Neural cell (in vitro differentiated cells): ENCODE data around the gene TBL1X. TPM values are rescaled to one million over a fixed set of nuclear protein-coding genes. Genes with fewer than 3 reads are reported as not detected.

Source experiments
- H2AFZ ChIP-seq: fragments of 200-600, 300-800 bp; sonication (generic), shearing (Covaris generic); 2 replicates; pipeline ENCODE4 v1.6.0; 2014; ENCODE audit warnings: low read depth, mild to moderate bottlenecking, antibody characterized with exemption, low read length, moderate library complexity
- H3F3A ChIP-seq: fragments of 200-600 bp; shearing (Covaris generic); 2 replicates; pipeline ENCODE4 v1.6.1; 2016; ENCODE audit warnings: mild to moderate bottlenecking, moderate library complexity, mixed read lengths, antibody characterized with exemption, low read length; ENCODE audit not compliant: insufficient read depth, poor library complexity, severe bottlenecking
- H3K27ac ChIP-seq: fragments of 200-600, 300-800 bp; sonication (generic), shearing (Covaris generic); 2 replicates; pipeline ENCODE4 v1.5.1; 2014; ENCODE audit warnings: mild to moderate bottlenecking, low read length, moderate library complexity
- H3K27me3 ChIP-seq: fragments of 300-800, 200-600 bp; sonication (generic), shearing (Covaris generic); 2 replicates; pipeline ENCODE4 v1.6.0; 2014; ENCODE audit warnings: mild to moderate bottlenecking, low read depth, low read length, moderate library complexity; ENCODE audit not compliant: insufficient read depth
- H3K36me3 ChIP-seq: fragments of 300-800, 200-600 bp; sonication (generic), shearing (Covaris generic); 2 replicates; pipeline ENCODE4 v1.5.1; 2014; ENCODE audit warnings: mild to moderate bottlenecking, antibody characterized with exemption, low read length, moderate library complexity; ENCODE audit not compliant: insufficient read depth
- H3K4me2 ChIP-seq: fragments of 300-800, 200-600 bp; sonication (generic), shearing (Covaris generic); 2 replicates; pipeline ENCODE4 v1.6.0; 2014; ENCODE audit warnings: mild to moderate bottlenecking, low read length
- H3K4me3 ChIP-seq: fragments of 300-800, 200-600 bp; sonication (generic), shearing (Covaris generic); 2 replicates; pipeline ENCODE4 v1.5.1; 2014; ENCODE audit warnings: mild to moderate bottlenecking, low read length, moderate library complexity
- H3K79me2 ChIP-seq: fragments of 200-600 bp; shearing (Covaris generic); replicated peaks from 2 replicates; pipeline ENCODE4 v1.6.0; 2014; ENCODE audit warnings: mild to moderate bottlenecking, low read length, moderate library complexity; ENCODE audit not compliant: insufficient read depth
- H3K9ac ChIP-seq: fragments of 300-800, 200-600 bp; sonication (generic), shearing (Covaris generic); 2 replicates; pipeline ENCODE4 v1.6.1; 2016; ENCODE audit warnings: mild to moderate bottlenecking, low read length, mixed read lengths
- H3K9me2 ChIP-seq: fragments of 200-600 bp; shearing (Covaris generic); 2 replicates; pipeline ENCODE4 v1.6.1; 2016; ENCODE audit warnings: mild to moderate bottlenecking, low read length, mixed read lengths; ENCODE audit not compliant: insufficient read depth
- H3K9me3 ChIP-seq: fragments of 200-600, 300-800 bp; sonication (generic), shearing (Covaris generic); 2 replicates; pipeline ENCODE4 v1.6.1; 2016; ENCODE audit warnings: mild to moderate bottlenecking, mixed run types, low read length, moderate library complexity, mixed read lengths
- H4K20me1 ChIP-seq: fragments of 200-600 bp; shearing (Covaris generic); 2 replicates; pipeline ENCODE4 v1.6.1; 2016; ENCODE audit warnings: mild to moderate bottlenecking, mixed run types; ENCODE audit not compliant: insufficient read depth
- EP300 ChIP-seq: fragments of 450-650 bp; conservative IDR thresholded peaks from 2 replicates; pipeline ENCODE4 v1.6.1; 2014; ENCODE audit warnings: antibody characterized with exemption, mild to moderate bottlenecking, moderate library complexity; ENCODE audit not compliant: poor library complexity, severe bottlenecking
- EZH2 ChIP-seq: fragments of 200-600, 300-800 bp; shearing (Covaris generic), sonication (generic); IDR thresholded peaks from 2 replicates; pipeline ENCODE4 v1.6.1; 2014; ENCODE audit warnings: antibody characterized with exemption, low read length, borderline replicate concordance, mild to moderate bottlenecking; ENCODE audit not compliant: insufficient read depth, poor library complexity, severe bottlenecking
- MXI1 ChIP-seq: fragments of 450-650 bp; conservative IDR thresholded peaks from 2 replicates; pipeline ENCODE4 v1.6.1; 2014; ENCODE audit warnings: antibody characterized with exemption, mild to moderate bottlenecking; ENCODE audit not compliant: poor library complexity, severe bottlenecking
- POLR2AphosphoS5 ChIP-seq: IDR thresholded peaks from 2 replicates; pipeline ENCODE4 v1.6.1; 2012
- RAD21 ChIP-seq: fragments of 450-650 bp; conservative IDR thresholded peaks from 2 replicates; pipeline ENCODE4 v1.6.1; 2014; ENCODE audit warnings: antibody characterized with exemption, mild to moderate bottlenecking, moderate library complexity
- SMC3 ChIP-seq: fragments of 450-650 bp; conservative IDR thresholded peaks from 2 replicates; pipeline ENCODE4 v1.6.1; 2014; ENCODE audit warnings: antibody characterized with exemption, mild to moderate bottlenecking, moderate library complexity; ENCODE audit not compliant: poor library complexity
- TAF1 ChIP-seq: IDR thresholded peaks from 2 replicates; pipeline ENCODE4 v1.6.1; 2012; ENCODE audit warnings: low read depth
- polyA plus RNA-seq: library from polyadenylated mRNA; depleted of rRNA; stranded (reverse); fragments of >200 nt; gene quantifications from 2 replicates; pipeline ENCODE4 v1.2.3, GENCODE V29; 2014
- TF ChIP-seq, protein P1 (sequence below): fragments of 450-650 bp; IDR thresholded peaks from 2 replicates; pipeline ENCODE4 v1.5.1; 2014; ENCODE audit warnings: antibody characterized with exemption, mild to moderate bottlenecking, moderate library complexity; ENCODE audit not compliant: poor library complexity, severe bottlenecking
- TF ChIP-seq, protein P2 (sequence below): IDR thresholded peaks from 2 replicates; pipeline ENCODE4 v1.6.1; 2012; ENCODE audit warnings: borderline replicate concordance

The TBL1X gene
- polyA plus RNA-seq, 1 donor from 2014 or later = 2.2 TPM

DNA sequence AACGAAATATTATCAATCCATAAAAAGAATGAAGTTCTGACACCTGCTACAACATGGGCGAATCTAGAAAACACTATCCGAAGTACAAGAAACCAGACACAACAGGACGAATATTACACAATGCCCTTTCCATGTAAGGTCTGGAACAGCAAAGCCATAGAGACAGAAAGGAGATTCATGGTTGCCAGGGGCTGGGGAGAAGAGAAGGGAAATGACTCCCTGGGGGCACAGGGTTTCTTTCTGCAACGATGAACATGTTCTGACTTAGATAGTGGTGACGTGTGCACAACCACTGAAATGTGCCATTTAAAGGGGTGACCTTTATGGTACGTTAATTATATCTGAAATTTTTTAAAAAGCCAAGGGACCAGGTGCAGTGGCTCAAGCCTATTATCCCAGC lies 272.5 kb downstream of the TBL1X start:
- Histone ChIP-seq H3K36me3 (no peaks in the 10 kb centered on the region), H3K79me2 (no peaks in the 10 kb centered on the region), H3K9me2 (no peaks in the 10 kb centered on the region), H3F3A (no peaks in the 10 kb centered on the region), H3K27ac (no peak overlapping the region), H3K9me3 (no peaks in the 10 kb centered on the region), H3K4me3 (no peak overlapping the region), H3K4me2 (no peak overlapping the region), H3K27me3 (no peaks in the 10 kb centered on the region), H4K20me1 (no peaks in the 10 kb centered on the region), H3K9ac (no peak overlapping the region), H2AFZ (no peak overlapping the region)
- TF ChIP-seq SMC3 = no peak

DNA sequence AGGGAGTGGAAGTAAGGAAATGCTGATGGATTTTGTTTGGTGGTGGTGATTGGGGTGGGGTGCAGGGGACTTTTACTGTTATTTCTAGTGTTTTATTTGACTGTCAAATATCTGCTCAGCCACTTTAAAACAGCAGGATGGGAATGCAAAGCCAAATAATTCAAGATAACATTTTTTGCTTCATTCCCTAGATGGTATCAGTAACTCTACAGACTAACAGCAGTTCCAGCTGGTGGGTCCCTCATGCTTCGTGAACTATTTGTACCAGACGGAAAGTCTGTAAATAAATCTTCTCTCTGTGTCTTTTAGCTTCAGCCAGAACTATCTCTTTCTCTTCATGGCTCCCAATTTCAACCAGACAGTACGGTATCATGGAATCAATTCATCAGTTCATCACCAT lies 273.3 kb downstream of the TBL1X start:
- no peak overlapping the region for H2AFZ ChIP-seq
- no peaks in the 10 kb centered on the region for H3K79me2 ChIP-seq
- H3K9me3 ChIP-seq = no peaks in the 10 kb centered on the region
- H4K20me1 ChIP-seq = no peaks in the 10 kb centered on the region
- TF ChIP-seq SMC3 (no peak), MXI1 (no peak), EP300 (no peak), EZH2 (no peak)
- TF ChIP-seq, protein P1, sequence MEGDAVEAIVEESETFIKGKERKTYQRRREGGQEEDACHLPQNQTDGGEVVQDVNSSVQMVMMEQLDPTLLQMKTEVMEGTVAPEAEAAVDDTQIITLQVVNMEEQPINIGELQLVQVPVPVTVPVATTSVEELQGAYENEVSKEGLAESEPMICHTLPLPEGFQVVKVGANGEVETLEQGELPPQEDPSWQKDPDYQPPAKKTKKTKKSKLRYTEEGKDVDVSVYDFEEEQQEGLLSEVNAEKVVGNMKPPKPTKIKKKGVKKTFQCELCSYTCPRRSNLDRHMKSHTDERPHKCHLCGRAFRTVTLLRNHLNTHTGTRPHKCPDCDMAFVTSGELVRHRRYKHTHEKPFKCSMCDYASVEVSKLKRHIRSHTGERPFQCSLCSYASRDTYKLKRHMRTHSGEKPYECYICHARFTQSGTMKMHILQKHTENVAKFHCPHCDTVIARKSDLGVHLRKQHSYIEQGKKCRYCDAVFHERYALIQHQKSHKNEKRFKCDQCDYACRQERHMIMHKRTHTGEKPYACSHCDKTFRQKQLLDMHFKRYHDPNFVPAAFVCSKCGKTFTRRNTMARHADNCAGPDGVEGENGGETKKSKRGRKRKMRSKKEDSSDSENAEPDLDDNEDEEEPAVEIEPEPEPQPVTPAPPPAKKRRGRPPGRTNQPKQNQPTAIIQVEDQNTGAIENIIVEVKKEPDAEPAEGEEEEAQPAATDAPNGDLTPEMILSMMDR = no peak
- H3K4me2 ChIP-seq = no peak overlapping the region
- no peak overlapping the region for H3K27ac ChIP-seq
- no peaks in the 10 kb centered on the region for H3K27me3 ChIP-seq
- H3F3A ChIP-seq = no peaks in the 10 kb centered on the region
- no peaks in the 10 kb centered on the region for H3K9me2 ChIP-seq
- no peak overlapping the region for H3K4me3 ChIP-seq
- no peaks in the 10 kb centered on the region for H3K36me3 ChIP-seq
- H3K9ac ChIP-seq = no peak overlapping the region

DNA sequence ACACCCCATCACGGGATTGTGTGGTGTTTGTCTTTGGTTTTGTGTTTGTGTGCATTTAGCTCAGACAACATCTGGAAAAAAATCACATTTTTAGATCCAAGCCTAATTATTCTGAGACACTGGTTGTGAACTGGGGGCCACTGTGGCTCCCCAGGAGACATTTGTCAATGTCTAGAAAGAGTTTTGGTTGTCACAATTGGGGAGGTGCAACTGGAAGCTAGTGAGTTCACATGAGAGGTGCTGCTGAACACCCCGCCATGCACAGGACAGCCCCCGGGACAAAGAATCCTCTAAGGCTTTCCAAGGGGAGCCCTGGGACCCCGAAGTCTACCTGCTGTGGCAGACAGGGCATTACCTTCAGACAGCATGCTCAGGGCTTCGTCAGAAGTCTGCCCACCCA lies 274.3 kb downstream of the TBL1X start:
- no peak overlapping the region for H3K4me3 ChIP-seq
- no peak overlapping the region for H3K27ac ChIP-seq
- H4K20me1 ChIP-seq = no peaks in the 10 kb centered on the region
- no peak overlapping the region for H3K4me2 ChIP-seq
- TF ChIP-seq, protein P2, sequence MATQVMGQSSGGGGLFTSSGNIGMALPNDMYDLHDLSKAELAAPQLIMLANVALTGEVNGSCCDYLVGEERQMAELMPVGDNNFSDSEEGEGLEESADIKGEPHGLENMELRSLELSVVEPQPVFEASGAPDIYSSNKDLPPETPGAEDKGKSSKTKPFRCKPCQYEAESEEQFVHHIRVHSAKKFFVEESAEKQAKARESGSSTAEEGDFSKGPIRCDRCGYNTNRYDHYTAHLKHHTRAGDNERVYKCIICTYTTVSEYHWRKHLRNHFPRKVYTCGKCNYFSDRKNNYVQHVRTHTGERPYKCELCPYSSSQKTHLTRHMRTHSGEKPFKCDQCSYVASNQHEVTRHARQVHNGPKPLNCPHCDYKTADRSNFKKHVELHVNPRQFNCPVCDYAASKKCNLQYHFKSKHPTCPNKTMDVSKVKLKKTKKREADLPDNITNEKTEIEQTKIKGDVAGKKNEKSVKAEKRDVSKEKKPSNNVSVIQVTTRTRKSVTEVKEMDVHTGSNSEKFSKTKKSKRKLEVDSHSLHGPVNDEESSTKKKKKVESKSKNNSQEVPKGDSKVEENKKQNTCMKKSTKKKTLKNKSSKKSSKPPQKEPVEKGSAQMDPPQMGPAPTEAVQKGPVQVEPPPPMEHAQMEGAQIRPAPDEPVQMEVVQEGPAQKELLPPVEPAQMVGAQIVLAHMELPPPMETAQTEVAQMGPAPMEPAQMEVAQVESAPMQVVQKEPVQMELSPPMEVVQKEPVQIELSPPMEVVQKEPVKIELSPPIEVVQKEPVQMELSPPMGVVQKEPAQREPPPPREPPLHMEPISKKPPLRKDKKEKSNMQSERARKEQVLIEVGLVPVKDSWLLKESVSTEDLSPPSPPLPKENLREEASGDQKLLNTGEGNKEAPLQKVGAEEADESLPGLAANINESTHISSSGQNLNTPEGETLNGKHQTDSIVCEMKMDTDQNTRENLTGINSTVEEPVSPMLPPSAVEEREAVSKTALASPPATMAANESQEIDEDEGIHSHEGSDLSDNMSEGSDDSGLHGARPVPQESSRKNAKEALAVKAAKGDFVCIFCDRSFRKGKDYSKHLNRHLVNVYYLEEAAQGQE = no peak
- TF ChIP-seq POLR2AphosphoS5 (no peak), EP300 (no peak), TAF1 (no peak), SMC3 (no peak), MXI1 (no peak), EZH2 (no peak), RAD21 (no peak)
- TF ChIP-seq, protein P1 = no peak
- no peaks in the 10 kb centered on the region for H3K9me2 ChIP-seq
- no peaks in the 10 kb centered on the region for H3K36me3 ChIP-seq
- no peak overlapping the region for H3K9ac ChIP-seq
- no peaks in the 10 kb centered on the region for H3K27me3 ChIP-seq
- no peaks in the 10 kb centered on the region for H3K9me3 ChIP-seq
- H3F3A ChIP-seq = no peaks in the 10 kb centered on the region
- no peak overlapping the region for H2AFZ ChIP-seq
- no peaks in the 10 kb centered on the region for H3K79me2 ChIP-seq
